HCT116 (cell line): ENCODE results near the gene EIF5B. TPM values are rescaled to one million over a fixed set of nuclear protein-coding genes. Genes with fewer than 3 reads are reported as not detected.
"Not testable (repeated sequence)": the region's sequence is repeated elsewhere in the genome, so short reads cannot be mapped to it uniquely, and the experiment has no call there.

Experiments used
- ATAC-seq: fragments of 200-7000 bp; cut with Tn5 transposase; 2 replicates; pipeline ENCODE4 v1.9.1; 2020; ENCODE audit warnings: mild to moderate bottlenecking, moderate library complexity
- BruUV-seq: library from RNA; stranded (reverse); fragments of 400-500 nt; replicated peaks from 2 replicates; lab custom pipeline; 2021; lab: Mats Ljungman, UMichigan
- CTCF ChIA-PET: fragments of 300-600 bp; sonication (Branson Sonifier 250); formaldehyde crosslinking; loops from one replicate; lab custom pipeline; 2021; ENCODE audit warnings: antibody characterized with exemption; lab: Charles Lee
- POLR2A ChIA-PET: fragments of 300-600, 350-600 bp; sonication (Branson Sonifier 250); formaldehyde crosslinking; loops from one replicate; lab custom pipeline; 2021; ENCODE audit warnings: antibody characterized with exemption; lab: Charles Lee
- RAD21 ChIA-PET, 2 experiments: fragments of 300-600 bp; sonication (Branson Sonifier 250); formaldehyde crosslinking; loops; one replicate each; lab custom pipeline; 2023; ENCODE audit warnings: low total read pairs in 2 of 2; ENCODE audit not compliant: uncharacterized antibody in 2 of 2, unreplicated experiment in 2 of 2, low non-redundant PET in 1 of 2; lab: Charles Lee
- DNase-seq: peaks from one replicate; pipeline ENCODE4 v3.0.0-alpha.2; 2010; ENCODE audit warnings: low read depth, low spot score
- H2AFZ ChIP-seq: fragments of 200-600 bp; shearing (Covaris generic), sonication (generic); 2 replicates; pipeline ENCODE4 v1.6.1; 2017; ENCODE audit warnings: low read depth, mixed run types, mixed read lengths, antibody characterized with exemption, low read length; ENCODE audit not compliant: poor library complexity, severe bottlenecking
- H3K27ac ChIP-seq: 2 replicates; pipeline ENCODE4 v1.5.1; 2012; ENCODE audit warnings: low read depth, low read length
- H3K27me3 ChIP-seq: fragments of 200-600 bp; sonication (generic); 2 replicates; pipeline ENCODE4 v1.6.1; 2016; ENCODE audit warnings: mixed run types, low read length, mixed read lengths; ENCODE audit not compliant: insufficient read depth
- H3K36me3 ChIP-seq, 2 experiments: fragments of 200-500 bp in 1 of 2; fragments of 200-600 bp in 1 of 2; sonication (Bioruptor generic) in 1 of 2; sonication (generic) in 1 of 2; 2 replicates each; pipeline versions ENCODE4 v1.5.1 to v1.6.1; 2014 to 2016; ENCODE audit warnings: low read length in 2 of 2, inconsistent platforms in 1 of 2, mixed read lengths in 1 of 2, mixed run types in 1 of 2; ENCODE audit not compliant: insufficient read depth in 2 of 2, control insufficient read depth in 1 of 2
- H3K4me1 ChIP-seq, 2 experiments: fragments of 200-600 bp in 1 of 2; sonication (generic) in 1 of 2; 2 replicates each; pipeline versions ENCODE4 v1.5.1 to v1.6.1; 2012 to 2017; ENCODE audit warnings: low read length in 2 of 2, inconsistent platforms in 1 of 2, mild to moderate bottlenecking in 1 of 2, mixed read lengths in 1 of 2, mixed run types in 1 of 2, moderate library complexity in 1 of 2; ENCODE audit not compliant: insufficient read depth in 2 of 2, control insufficient read depth in 1 of 2
- H3K4me2 ChIP-seq: fragments of 200-600 bp; sonication (generic); 2 replicates; pipeline ENCODE4 v1.6.1; 2017; ENCODE audit warnings: mixed run types, low read length, mixed read lengths
- H3K4me3 ChIP-seq, 2 experiments: fragments of 200-600 bp in 1 of 2; sonication (generic) in 1 of 2; replicated peaks in 1 of 2; 2 replicates each; pipeline ENCODE4 v1.5.1; 2011 to 2016; ENCODE audit warnings: low read length in 2 of 2, control low read depth in 1 of 2, low read depth in 1 of 2, mild to moderate bottlenecking in 1 of 2, mixed read lengths in 1 of 2, mixed run types in 1 of 2
- H3K79me2 ChIP-seq: fragments of 200-600 bp; sonication (generic); 2 replicates; pipeline ENCODE4 v1.6.1; 2017; ENCODE audit warnings: mild to moderate bottlenecking, mixed run types, low read length, moderate library complexity, mixed read lengths; ENCODE audit not compliant: insufficient read depth
- H3K9ac ChIP-seq: fragments of 200-600 bp; sonication (generic); 2 replicates; pipeline ENCODE4 v1.6.1; 2016; ENCODE audit warnings: low read length, mixed read lengths
- H3K9me2 ChIP-seq: fragments of 200-600 bp; sonication (generic), shearing (Covaris generic); 2 replicates; pipeline ENCODE4 v1.6.1; 2017; ENCODE audit warnings: mixed run types, mild to moderate bottlenecking, moderate library complexity; ENCODE audit not compliant: insufficient read depth
- H3K9me3 ChIP-seq, 2 experiments: fragments of 200-500 bp in 1 of 2; fragments of 200-600 bp in 1 of 2; sonication (Bioruptor generic) in 1 of 2; sonication (generic) in 1 of 2; 2 replicates each; pipeline ENCODE4 v1.6.1; 2014 to 2017; ENCODE audit warnings: low read length in 2 of 2, mixed read lengths in 2 of 2, inconsistent platforms in 1 of 2, low read depth in 1 of 2, mild to moderate bottlenecking in 1 of 2, mixed run types in 1 of 2, moderate library complexity in 1 of 2; ENCODE audit not compliant: control insufficient read depth in 1 of 2, insufficient read depth in 1 of 2
- H4K20me1 ChIP-seq: fragments of 200-600 bp; sonication (generic), shearing (Covaris generic); 2 replicates; pipeline ENCODE4 v1.6.1; 2017; ENCODE audit warnings: mixed run types, mild to moderate bottlenecking, moderate library complexity; ENCODE audit not compliant: insufficient read depth
- CBX3 ChIP-seq: IDR thresholded peaks from 2 replicates; pipeline ENCODE4 v1.6.1; 2012; ENCODE audit warnings: low read depth
- CTCF ChIP-seq, 3 experiments: fragments of 200-600 bp in 1 of 3; sonication (generic) in 1 of 3; IDR thresholded peaks in 2 of 3; conservative IDR thresholded peaks in 1 of 3; 2 replicates each; pipeline ENCODE4 v1.5.1; 2012 to 2017; ENCODE audit warnings: low read depth in 2 of 3, low read length in 2 of 3, antibody characterized with exemption in 1 of 3, borderline replicate concordance in 1 of 3, control low read depth in 1 of 3, mild to moderate bottlenecking in 1 of 3, mixed read lengths in 1 of 3, mixed run types in 1 of 3, moderate library complexity in 1 of 3; ENCODE audit not compliant: insufficient read depth in 1 of 3
- JUND ChIP-seq: IDR thresholded peaks from 2 replicates; pipeline ENCODE4 v1.6.1; 2012
- POLR2AphosphoS5 ChIP-seq: IDR thresholded peaks from 2 replicates; pipeline ENCODE4 v1.6.1; 2011; ENCODE audit warnings: mild to moderate bottlenecking, low read depth, low read length, moderate library complexity
- RAD21 ChIP-seq: IDR thresholded peaks from 2 replicates; pipeline ENCODE4 v1.6.1; 2012; ENCODE audit warnings: low read depth, mild to moderate bottlenecking
- REST ChIP-seq: IDR thresholded peaks from 2 replicates; pipeline ENCODE4 v1.6.1; 2012; ENCODE audit warnings: low read depth
- SP1 ChIP-seq: IDR thresholded peaks from 2 replicates; pipeline ENCODE4 v1.6.1; 2012; ENCODE audit warnings: low read depth
- TCF7L2 ChIP-seq: IDR thresholded peaks from 2 replicates; pipeline ENCODE4 v1.7.0; 2011; ENCODE audit warnings: borderline replicate concordance, inconsistent platforms; ENCODE audit not compliant: insufficient read depth, insufficient read length; ENCODE audit errors: extremely low read depth
- ZBTB33 ChIP-seq: IDR thresholded peaks from 2 replicates; pipeline ENCODE4 v1.6.1; 2011; ENCODE audit warnings: mild to moderate bottlenecking, low read length, moderate library complexity; ENCODE audit not compliant: insufficient replicate concordance; ENCODE audit errors: extremely low read depth
- intact Hi-C: fragments of 100-400 bp; cut with micrococcal nuclease; formaldehyde crosslinking; loops from 2 replicates; pipeline ENCODE4 v1.10.0; 2022
- total RNA-seq: library from RNA; stranded (reverse); gene quantifications from one replicate; pipeline ENCODE4 v1.2.1, GENCODE V29; 2021; ENCODE audit not compliant: unreplicated experiment

The EIF5B gene
- total RNA-seq, 1 experiment from 2014 or later: 65.9 TPM

GRCh38 chr2:99354070-99354469 is 16.9 kb downstream of the EIF5B start:
- ChIA-PET POLR2A (no interaction called here), RAD21 (no interaction called here), CTCF (no interaction called here)
- no peak overlapping the region for H2AFZ ChIP-seq
- no peak overlapping the region for H3K4me2 ChIP-seq
- peaks cover 100% of the 10 kb centered on the region for H3K79me2 ChIP-seq
- H3K4me1 ChIP-seq: no peaks in the 10 kb centered on the region
- ATAC-seq (no peak), DNase-seq (no peak)
- intact Hi-C loops: no loop called here
- no peak overlapping the region for H3K4me3 ChIP-seq
- TF ChIP-seq JUND (no peak), REST (no peak), CBX3 (no peak), SP1 (no peak), TCF7L2 (no peak), RAD21 (no peak), POLR2AphosphoS5 (no peak), ZBTB33 (no peak), CTCF (IDR thresholded peaks at IDR 0.05 in 2 of 3, conservative IDR thresholded peaks at IDR 0.05 in 1 of 3; ENCODE audit: borderline replicate concordance in 1 of 3, insufficient read depth in 1 of 3, low read depth in 2 of 3, low read length in 2 of 3) (no peak)
- H3K9me2 ChIP-seq: no peaks in the 10 kb centered on the region
- no peaks in the 10 kb centered on the region for H3K36me3 ChIP-seq
- no peaks in the 10 kb centered on the region for H3K9me3 ChIP-seq
- peaks cover 43% of the 10 kb centered on the region; the same call in 1 of the 2 replicates for H4K20me1 ChIP-seq
- H3K9ac ChIP-seq: no peak overlapping the region
- no TSS peak for BruUV-seq
- H3K27me3 ChIP-seq: no peaks in the 10 kb centered on the region
- no peak overlapping the region for H3K27ac ChIP-seq

GRCh38 chr2:99354825-99355224 is 17.6 kb downstream of the EIF5B start:
- H3K4me1 ChIP-seq, H3K4me2 ChIP-seq, H3K4me3 ChIP-seq, BruUV-seq, H3K27ac ChIP-seq, H3K9me3 ChIP-seq, H3K9me2 ChIP-seq, RAD21 ChIA-PET, H2AFZ ChIP-seq, POLR2A ChIA-PET, DNase-seq, intact Hi-C loops, H3K9ac ChIP-seq, H3K27me3 ChIP-seq, H3K36me3 ChIP-seq, ATAC-seq, CTCF ChIA-PET: not testable (repeated sequence)
- Histone ChIP-seq H3K79me2 (peaks cover 100% of the 10 kb centered on the region), H4K20me1 (peaks cover 42% of the 10 kb centered on the region; the same call in 1 of the 2 replicates)
